ENCODE measurements around the gene NPR3.

- TF ChIP-seq CTCF (IDR thresholded peaks at IDR 0.05; ENCODE audit: low read depth, low read length, missing input control) = no peak
- TF ChIP-seq YY1 (IDR thresholded peaks at IDR 0.05) = no peak
- TF ChIP-seq REST (IDR thresholded peaks at IDR 0.05) = no peak
- TF ChIP-seq MAX (IDR thresholded peaks at IDR 0.05) = no peak
- no peak for TF ChIP-seq SP1 (IDR thresholded peaks at IDR 0.05)
Observed at GRCh38 chr5:32777733-32778132, 66.6 kb downstream of the NPR3 start.

Measured in liver (tissue), 3 donors.